Neural progenitor cell (in vitro differentiated cells): Measurements from ENCODE around the gene PRDM15. TPM values are rescaled to one million over a fixed set of nuclear protein-coding genes. Genes with fewer than 3 reads are reported as not detected.

ENCODE experiments used
- DNase-seq: peaks from one replicate; pipeline ENCODE4 v3.0.0-alpha.2; 2016; ENCODE audit warnings: low spot score
- H2AFZ ChIP-seq: fragments of 200-600 bp; sonication (generic); replicated peaks from 2 replicates; pipeline ENCODE4 v1.6.1; 2016; ENCODE audit warnings: antibody characterized with exemption
- H3F3A ChIP-seq: fragments of 200-600 bp; sonication (generic); 2 replicates; pipeline ENCODE4 v1.6.1; 2016; ENCODE audit warnings: antibody characterized with exemption, low read depth
- H3K27ac ChIP-seq: fragments of 200-600 bp; sonication (generic); 2 replicates; pipeline ENCODE4 v1.5.1; 2016; ENCODE audit warnings: mild to moderate bottlenecking
- H3K27me3 ChIP-seq: fragments of 200-600 bp; sonication (generic); 2 replicates; pipeline ENCODE4 v1.6.1; 2016; ENCODE audit warnings: mild to moderate bottlenecking, moderate library complexity
- H3K36me3 ChIP-seq: fragments of 200-600 bp; sonication (generic); 2 replicates; pipeline ENCODE4 v1.5.1; 2016
- H3K4me1 ChIP-seq: fragments of 200-600 bp; sonication (generic); 2 replicates; pipeline ENCODE4 v1.6.1; 2016; ENCODE audit warnings: mixed run types
- H3K4me2 ChIP-seq: fragments of 200-600 bp; sonication (generic); 2 replicates; pipeline ENCODE4 v1.6.1; 2016
- H3K4me3 ChIP-seq: fragments of 200-600 bp; sonication (generic); 2 replicates; pipeline ENCODE4 v1.5.1; 2016
- H3K79me2 ChIP-seq: fragments of 200-600 bp; sonication (generic); 2 replicates; pipeline ENCODE4 v1.6.1; 2016; ENCODE audit warnings: low read depth
- H3K9ac ChIP-seq: fragments of 200-600 bp; sonication (generic); 2 replicates; pipeline ENCODE4 v1.6.1; 2016
- H3K9me3 ChIP-seq: fragments of 200-600 bp; sonication (generic); 2 replicates; pipeline ENCODE4 v1.5.1; 2016; ENCODE audit warnings: low read depth
- H4K20me1 ChIP-seq: fragments of 200-600 bp; sonication (generic); 2 replicates; pipeline ENCODE4 v1.6.1; 2016; ENCODE audit warnings: low read depth
- H3K27ac Mint-ChIP-seq: 3 replicates; pipeline ENCODE4 v1.8.0; 2021; ENCODE audit warnings: mixed read lengths
- H3K27me3 Mint-ChIP-seq: 2 replicates; pipeline ENCODE4 v1.8.0; 2022; ENCODE audit warnings: low read depth, mild to moderate bottlenecking, inconsistent platforms, moderate library complexity, mixed read lengths; ENCODE audit not compliant: insufficient read depth
- H3K36me3 Mint-ChIP-seq: 3 replicates; pipeline ENCODE4 v1.8.0; 2021; ENCODE audit warnings: mixed read lengths
- H3K4me1 Mint-ChIP-seq: 3 replicates; pipeline ENCODE4 v1.8.0; 2021; ENCODE audit warnings: mixed read lengths
- H3K4me3 Mint-ChIP-seq: 3 replicates; pipeline ENCODE4 v1.8.0; 2021; ENCODE audit warnings: mild to moderate bottlenecking, moderate library complexity, mixed read lengths
- H3K9me3 Mint-ChIP-seq: 3 replicates; pipeline ENCODE4 v1.8.0; 2020; ENCODE audit warnings: mixed read lengths
- EZH2 ChIP-seq: fragments of 200-600 bp; sonication (generic); IDR thresholded peaks from 2 replicates; pipeline ENCODE4 v1.6.1; 2017; ENCODE audit warnings: antibody characterized with exemption, mild to moderate bottlenecking, moderate library complexity
- EZH2phosphoT487 ChIP-seq: fragments of 200-600 bp; sonication (generic); IDR thresholded peaks from 2 replicates; pipeline ENCODE4 v1.6.1; 2017; ENCODE audit warnings: antibody characterized with exemption
- total RNA-seq: library from RNA; depleted of rRNA; stranded (reverse); fragments of >200 nt; gene quantifications from 2 replicates; pipeline ENCODE4 v1.2.3, GENCODE V29; 2015; ENCODE audit warnings: low replicate concordance
- TF ChIP-seq, protein P1 (sequence below): fragments of 200-600 bp; sonication (generic); IDR thresholded peaks from 2 replicates; pipeline ENCODE4 v1.5.1; 2017; ENCODE audit warnings: antibody characterized with exemption, mild to moderate bottlenecking

The PRDM15 gene
- total RNA-seq, 1 donor from 2014 or later: 9.0 TPM

DNA sequence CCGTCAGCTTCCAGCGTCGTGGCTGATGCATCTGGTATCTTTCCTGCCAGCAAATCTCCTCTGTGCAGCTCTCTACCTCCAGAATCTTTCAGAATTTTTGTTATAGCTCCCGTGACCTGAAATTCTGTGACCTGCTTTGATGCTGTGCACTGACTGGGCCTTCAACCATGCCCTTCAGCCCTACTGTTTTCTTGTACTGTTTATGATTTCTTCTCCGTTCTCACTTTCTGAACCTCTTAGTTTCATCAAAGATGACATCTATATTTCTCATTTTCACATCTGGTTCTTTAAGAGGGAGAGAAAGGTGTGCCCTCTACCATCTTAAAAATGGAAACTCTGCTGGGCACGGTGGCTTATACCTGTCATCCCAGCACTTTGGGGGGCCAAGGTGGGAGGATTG, 5.7 kb downstream of the PRDM15 start:
- Histone ChIP-seq H3K27me3 (no peaks in the 10 kb centered on the region), H3F3A (no peaks in the 10 kb centered on the region), H3K9ac (no peak overlapping the region), H4K20me1 (no peaks in the 10 kb centered on the region), H2AFZ (no peak overlapping the region), H3K9me3 (no peaks in the 10 kb centered on the region), H3K4me1 (peaks cover 21% of the 10 kb centered on the region), H3K4me2 (no peak overlapping the region), H3K4me3 (no peak overlapping the region), H3K27ac (no peak overlapping the region), H3K36me3 (no peaks in the 10 kb centered on the region), H3K79me2 (peaks cover 24% of the 10 kb centered on the region)
- H3K27ac Mint-ChIP-seq: no peak overlapping the region
- peaks cover 27% of the 10 kb centered on the region for H3K4me1 Mint-ChIP-seq
- TF ChIP-seq EZH2phosphoT487 (no peak), EZH2 (no peak)
- TF ChIP-seq, protein P1, sequence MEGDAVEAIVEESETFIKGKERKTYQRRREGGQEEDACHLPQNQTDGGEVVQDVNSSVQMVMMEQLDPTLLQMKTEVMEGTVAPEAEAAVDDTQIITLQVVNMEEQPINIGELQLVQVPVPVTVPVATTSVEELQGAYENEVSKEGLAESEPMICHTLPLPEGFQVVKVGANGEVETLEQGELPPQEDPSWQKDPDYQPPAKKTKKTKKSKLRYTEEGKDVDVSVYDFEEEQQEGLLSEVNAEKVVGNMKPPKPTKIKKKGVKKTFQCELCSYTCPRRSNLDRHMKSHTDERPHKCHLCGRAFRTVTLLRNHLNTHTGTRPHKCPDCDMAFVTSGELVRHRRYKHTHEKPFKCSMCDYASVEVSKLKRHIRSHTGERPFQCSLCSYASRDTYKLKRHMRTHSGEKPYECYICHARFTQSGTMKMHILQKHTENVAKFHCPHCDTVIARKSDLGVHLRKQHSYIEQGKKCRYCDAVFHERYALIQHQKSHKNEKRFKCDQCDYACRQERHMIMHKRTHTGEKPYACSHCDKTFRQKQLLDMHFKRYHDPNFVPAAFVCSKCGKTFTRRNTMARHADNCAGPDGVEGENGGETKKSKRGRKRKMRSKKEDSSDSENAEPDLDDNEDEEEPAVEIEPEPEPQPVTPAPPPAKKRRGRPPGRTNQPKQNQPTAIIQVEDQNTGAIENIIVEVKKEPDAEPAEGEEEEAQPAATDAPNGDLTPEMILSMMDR: no peak
- H3K36me3 Mint-ChIP-seq: peaks cover 9% of the 10 kb centered on the region
- H3K27me3 Mint-ChIP-seq: peaks cover 8% of the 10 kb centered on the region
- no peaks in the 10 kb centered on the region for H3K9me3 Mint-ChIP-seq
- H3K4me3 Mint-ChIP-seq: no peak overlapping the region
- DNase-seq: no peak

DNA sequence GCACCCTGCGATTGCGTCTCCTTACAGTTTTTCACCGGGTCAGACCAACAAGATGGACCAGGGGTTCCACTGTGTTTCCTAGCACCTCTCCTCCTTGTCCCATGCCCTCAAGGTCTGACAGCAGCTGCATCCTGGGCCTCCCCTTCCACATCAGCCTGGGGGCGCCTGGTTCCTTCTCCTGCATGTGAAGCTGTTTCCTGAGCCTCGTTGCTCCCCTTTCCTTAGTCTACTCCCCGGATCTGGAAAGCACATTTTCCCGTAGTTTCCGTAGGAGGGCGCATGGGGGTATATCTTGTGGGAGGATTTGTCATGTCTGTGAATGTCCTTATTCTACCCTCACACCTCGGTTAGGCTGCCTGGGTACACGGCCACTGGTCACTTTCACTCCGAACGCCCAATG, 6.1 kb downstream of the PRDM15 start:
- H2AFZ ChIP-seq: no peak overlapping the region
- Mint-ChIP-seq H3K4me3 (no peak overlapping the region), H3K27ac (no peak overlapping the region), H3K36me3 (peaks cover 9% of the 10 kb centered on the region), H3K9me3 (no peaks in the 10 kb centered on the region), H3K4me1 (peaks cover 25% of the 10 kb centered on the region), H3K27me3 (peaks cover 7% of the 10 kb centered on the region)
- peaks cover 19% of the 10 kb centered on the region for H3K79me2 ChIP-seq
- H3K9ac ChIP-seq: no peak overlapping the region
- H3K4me1 ChIP-seq: peaks cover 20% of the 10 kb centered on the region
- no peaks in the 10 kb centered on the region for H3F3A ChIP-seq
- no peak overlapping the region for H3K27ac ChIP-seq
- no peaks in the 10 kb centered on the region for H3K27me3 ChIP-seq
- H3K4me2 ChIP-seq: no peak overlapping the region
- H4K20me1 ChIP-seq: no peaks in the 10 kb centered on the region
- no peaks in the 10 kb centered on the region for H3K9me3 ChIP-seq
- TF ChIP-seq, protein P1: peak; percentile 9
- TF ChIP-seq EZH2phosphoT487 (no peak), EZH2 (no peak)
- no peaks in the 10 kb centered on the region for H3K36me3 ChIP-seq
- no peak for DNase-seq
- no peak overlapping the region for H3K4me3 ChIP-seq

DNA sequence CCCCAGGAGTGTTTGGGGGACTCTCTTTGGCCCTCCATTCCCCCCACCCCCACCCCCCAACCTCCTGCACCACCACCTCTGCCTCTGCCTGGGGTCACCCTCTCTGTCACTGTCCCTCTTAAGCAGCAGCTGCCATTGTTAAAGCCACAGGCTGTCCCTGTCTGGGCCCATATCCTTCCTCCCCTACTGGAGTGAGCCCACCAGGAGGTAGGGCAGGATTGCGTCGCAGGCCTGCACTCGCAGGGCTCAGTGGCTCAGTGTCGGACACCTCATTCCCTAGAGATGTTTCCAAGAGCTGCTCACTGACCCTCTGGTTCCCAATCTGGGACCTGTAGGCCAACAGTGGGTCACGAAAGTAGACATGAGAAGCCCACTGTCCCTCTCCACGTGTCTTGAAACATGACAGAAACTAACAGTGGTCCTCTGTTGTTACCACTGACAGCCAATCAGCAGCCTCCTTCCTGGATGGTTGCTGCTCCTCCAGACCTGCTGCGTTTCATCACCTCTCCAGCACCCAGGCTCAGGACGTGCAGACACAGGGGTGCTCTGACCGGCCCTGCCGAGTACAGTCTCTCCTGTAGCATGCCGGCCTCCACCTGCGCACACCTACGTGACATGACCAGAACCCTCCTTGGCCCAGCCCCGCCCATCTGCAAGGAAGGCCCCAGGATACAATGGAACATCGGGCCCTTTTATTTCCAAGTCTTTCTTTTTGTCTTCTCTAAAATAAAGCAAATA, 7.7 kb downstream of the PRDM15 start:
- no peak overlapping the region for H3K27ac ChIP-seq
- no peaks in the 10 kb centered on the region for H3K36me3 ChIP-seq
- peaks cover 9% of the 10 kb centered on the region for H3K79me2 ChIP-seq
- H3K9ac ChIP-seq: no peak overlapping the region
- H3F3A ChIP-seq: no peaks in the 10 kb centered on the region
- H3K36me3 Mint-ChIP-seq: peaks cover 9% of the 10 kb centered on the region
- peaks cover 4% of the 10 kb centered on the region for H3K27me3 Mint-ChIP-seq
- H3K27ac Mint-ChIP-seq: peak overlapping the region; percentile 32
- no peak overlapping the region for H3K4me2 ChIP-seq
- no peaks in the 10 kb centered on the region for H3K9me3 ChIP-seq
- no peaks in the 10 kb centered on the region for H4K20me1 ChIP-seq
- TF ChIP-seq, protein P1: no peak
- no peak for TF ChIP-seq EZH2
- no peak for TF ChIP-seq EZH2phosphoT487
- H3K4me3 Mint-ChIP-seq: no peak overlapping the region
- H3K27me3 ChIP-seq: no peaks in the 10 kb centered on the region
- H3K4me1 ChIP-seq: peaks cover 16% of the 10 kb centered on the region
- no peaks in the 10 kb centered on the region for H3K9me3 Mint-ChIP-seq
- DNase-seq: no peak
- H3K4me1 Mint-ChIP-seq: peaks cover 15% of the 10 kb centered on the region
- no peak overlapping the region for H3K4me3 ChIP-seq
- no peak overlapping the region for H2AFZ ChIP-seq
